Activated naive CD4-positive, alpha-beta T cell (primary cell): ENCODE results near the gene ALX3.
"Not testable (repeated sequence)": the region's sequence is repeated elsewhere in the genome, so short reads cannot be mapped to it uniquely, and the experiment has no call there.

Source experiments
- DNase-seq, 4 experiments: peaks; one replicate each; lab custom pipeline; 2025; lab: John Stamatoyannopoulos, UW

ALX3 gene

GRCh38 chr1:110089561-110090275 is 19.2 kb upstream of the ALX3 start:
- DNase-seq: no peak

DNA sequence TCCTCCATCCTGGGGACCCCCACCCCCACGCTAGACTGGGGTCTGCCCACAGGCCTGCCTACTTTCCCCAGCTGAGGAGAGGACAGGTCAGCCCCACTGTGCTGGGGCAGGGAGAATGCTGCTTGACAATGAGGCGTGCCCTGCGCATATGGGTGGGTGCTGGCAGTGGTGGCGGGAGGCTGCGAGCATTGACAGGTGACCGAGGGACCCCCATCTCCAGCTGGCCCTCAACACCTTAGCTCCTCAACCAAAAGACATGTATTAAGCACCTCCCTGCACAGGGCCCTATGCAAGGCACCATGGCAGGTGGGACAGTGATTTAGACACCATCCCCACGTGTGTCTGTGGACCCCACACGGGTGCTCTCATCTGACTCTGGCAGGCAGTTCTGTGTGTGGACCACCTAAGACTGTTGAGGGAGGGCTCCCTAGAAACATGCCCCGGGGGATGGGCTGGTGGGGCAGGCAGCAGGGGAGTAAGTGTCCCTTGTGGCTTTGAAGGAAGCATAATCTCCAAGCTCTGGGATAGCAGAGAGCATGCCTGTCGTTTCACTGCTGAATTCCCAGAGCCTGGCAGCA is 18.4 kb upstream of the ALX3 start:
- DNase-seq: no peak

DNA sequence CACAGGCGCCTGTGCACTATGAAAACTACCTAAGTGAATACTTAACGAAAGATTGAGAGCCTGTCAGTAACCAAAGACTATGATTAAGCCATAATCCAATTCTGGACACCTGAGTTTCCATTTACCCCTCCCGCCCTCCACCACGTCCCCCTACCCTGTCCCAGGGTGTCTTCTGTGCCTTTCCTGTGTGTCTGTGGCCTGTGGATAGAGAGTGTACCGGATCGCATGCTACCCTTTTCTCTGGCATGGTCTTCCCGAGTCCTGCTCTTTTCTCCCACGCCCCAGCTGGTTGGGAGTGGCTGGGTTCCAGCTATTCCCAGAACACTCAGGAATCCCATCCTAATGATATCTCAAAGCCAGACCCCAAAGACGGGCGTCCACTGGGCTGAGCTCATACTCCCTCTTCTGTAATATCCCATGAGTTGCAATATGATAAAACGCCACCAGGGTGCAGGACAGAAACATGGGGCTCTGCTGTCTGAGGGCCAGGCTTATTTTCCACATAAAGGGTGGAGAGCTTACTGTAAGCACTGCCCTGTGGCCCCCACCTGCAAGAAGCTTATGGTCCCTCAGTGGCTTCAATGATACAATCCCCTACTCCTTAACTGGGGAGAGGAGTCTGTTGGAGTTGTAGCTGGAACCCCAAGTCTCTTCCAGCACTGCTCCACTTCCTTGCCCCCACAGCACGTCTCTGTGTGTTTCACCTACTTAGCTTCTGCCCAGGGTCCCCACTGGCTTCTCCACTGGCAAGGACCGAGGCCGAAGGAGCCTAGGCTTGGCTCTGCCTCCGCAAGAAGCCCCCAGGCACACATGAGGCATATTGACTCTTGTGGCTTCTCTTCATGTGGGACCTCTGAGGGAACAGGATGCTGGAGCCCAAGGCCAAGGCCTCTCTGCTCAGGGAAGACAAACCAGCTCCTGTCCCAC is 17.6 kb upstream of the ALX3 start:
- DNase-seq: no peak

- DNase-seq: no peak
These were observed 16.5 kb upstream of the ALX3 start for GRCh38 chr1:110086961-110087360.

DNA sequence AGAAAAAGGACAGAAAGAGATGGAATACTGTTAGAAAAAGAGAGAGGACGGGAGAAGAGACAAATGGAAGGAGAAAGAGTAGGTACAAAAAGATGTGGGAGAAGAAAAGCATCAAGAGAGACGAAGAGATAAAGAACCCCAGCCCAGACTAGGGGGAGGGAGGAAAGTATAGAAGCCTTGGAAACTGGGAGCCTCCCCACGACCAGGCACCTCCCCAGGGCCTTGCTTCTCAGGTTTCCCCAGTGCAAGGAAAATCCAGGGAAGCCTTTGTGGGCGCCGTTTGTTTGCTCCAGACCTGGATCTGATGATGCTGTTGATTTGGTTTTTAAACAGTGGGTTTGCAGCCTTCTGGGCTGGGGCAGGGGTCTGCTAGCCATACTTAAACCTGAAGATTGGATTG is 15.2 kb upstream of the ALX3 start:
- DNase-seq: no peak

DNA sequence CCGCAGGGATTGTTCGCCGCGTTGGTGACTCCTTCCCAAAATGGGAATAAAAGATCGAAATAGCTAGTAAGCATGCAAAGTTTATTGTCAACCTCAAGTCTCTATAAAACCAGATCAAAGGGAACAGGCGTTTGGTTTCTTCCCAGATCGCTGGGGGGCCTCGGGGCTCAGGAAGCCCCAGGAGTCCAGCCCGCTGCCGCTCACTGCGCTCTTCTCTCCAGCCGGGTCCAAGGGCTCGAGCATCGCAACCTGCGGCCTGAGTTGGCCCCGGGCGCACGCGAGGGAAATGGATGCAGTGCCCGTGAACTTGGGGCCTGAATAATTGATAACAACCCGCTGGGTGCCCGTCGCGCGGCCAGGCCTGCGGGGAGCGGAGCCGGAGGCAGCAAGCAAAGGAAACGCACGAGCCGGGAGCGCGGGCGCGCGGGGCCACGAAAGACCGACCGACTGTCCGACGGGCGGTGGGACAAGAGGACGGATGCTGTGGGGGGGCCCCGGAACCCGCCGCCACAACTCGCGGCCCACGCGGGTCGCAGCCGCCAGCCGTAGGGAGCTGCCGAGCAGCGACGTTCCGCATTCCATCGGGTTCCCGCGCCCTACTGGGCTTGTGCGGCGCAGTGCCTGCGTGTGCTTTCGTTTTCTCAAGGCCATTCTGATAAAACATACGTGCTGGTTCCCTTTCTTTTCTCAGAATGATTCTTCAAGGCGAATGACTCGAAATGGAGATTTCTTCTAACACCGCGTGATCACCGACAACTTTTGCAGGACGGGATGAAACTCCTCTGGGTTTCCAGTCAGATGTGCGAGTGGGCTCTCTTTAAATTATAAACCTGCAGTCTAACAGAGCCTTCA is 14.0 kb upstream of the ALX3 start:
- no peak for DNase-seq

DNA sequence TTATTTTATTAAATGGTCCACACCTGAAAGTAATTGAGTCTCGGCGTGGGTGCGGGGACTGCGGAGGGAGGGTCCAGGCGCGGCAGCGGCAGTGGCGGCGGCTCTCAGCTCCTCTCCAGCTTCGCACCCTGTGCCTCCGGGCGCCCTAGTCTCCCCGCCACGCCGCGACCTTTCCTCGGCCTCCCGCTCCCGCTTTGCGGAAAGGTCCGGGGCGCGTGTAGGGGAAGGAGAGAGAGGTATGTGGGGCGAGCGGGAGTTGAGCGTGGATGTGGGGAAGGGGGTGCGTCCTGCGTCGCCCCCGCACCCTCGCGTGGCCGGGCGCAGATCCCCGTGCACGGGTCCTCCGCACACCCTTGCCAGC is 13.4 kb upstream of the ALX3 start:
- DNase-seq: no peak

DNA sequence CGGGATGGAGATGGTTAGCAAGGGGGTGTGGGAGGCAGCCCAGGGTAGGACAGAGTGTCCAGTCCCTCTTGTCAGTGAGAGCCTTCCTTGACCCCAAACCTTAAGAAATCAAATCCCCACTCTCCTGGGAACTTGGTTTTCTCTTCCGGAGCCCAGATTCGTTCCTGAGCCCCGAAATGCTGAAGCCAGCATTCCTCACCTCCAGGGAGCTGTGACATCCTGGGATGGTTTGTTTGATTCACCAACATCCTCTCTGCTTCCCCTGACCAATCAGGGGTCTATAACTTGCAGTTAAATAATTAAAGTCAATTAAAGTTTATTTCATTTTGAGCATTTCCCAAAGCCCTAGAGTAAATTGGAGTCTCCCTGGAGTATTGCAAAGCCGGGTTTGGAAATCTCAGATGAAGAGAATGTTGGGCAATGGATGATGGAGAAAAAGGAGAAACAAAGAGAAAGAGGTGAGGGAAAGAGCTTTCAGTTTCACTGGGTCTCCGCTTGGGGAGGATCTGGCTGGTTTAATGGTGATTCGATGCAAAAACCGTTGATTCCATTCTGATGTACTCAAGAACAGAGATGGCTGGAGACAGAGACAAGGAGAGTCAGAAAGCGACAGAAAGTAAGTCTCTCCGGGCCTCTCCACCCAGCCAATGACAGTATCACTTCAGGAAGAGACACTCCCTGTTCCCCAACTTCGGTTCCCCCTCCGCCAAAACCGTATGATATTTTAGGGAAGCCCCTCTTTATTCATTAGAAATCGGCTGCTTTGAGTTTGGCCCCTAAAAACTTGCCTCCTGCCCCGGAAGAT is 12.8 kb upstream of the ALX3 start:
- DNase-seq: no peak

DNA sequence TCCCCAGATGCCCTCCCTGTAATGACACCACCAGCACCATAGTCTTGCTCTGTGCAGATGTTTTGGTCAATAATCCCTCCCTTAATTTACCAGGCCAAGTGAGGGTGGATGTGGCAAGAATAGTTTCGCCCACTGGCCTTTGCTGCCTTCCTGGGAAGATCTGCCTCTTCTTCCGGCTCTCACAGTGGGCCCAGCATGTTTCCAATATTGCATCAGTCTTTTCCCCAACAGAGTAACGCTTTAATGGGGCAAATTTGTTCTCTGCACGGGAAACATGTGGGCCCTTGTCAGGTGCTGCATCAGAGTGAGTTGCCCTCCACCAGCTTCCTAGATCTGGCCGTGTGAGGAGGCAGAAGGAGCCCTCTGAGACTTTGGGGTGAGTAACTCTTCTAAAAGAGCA is 12.0 kb upstream of the ALX3 start:
- DNase-seq: no peak

DNA sequence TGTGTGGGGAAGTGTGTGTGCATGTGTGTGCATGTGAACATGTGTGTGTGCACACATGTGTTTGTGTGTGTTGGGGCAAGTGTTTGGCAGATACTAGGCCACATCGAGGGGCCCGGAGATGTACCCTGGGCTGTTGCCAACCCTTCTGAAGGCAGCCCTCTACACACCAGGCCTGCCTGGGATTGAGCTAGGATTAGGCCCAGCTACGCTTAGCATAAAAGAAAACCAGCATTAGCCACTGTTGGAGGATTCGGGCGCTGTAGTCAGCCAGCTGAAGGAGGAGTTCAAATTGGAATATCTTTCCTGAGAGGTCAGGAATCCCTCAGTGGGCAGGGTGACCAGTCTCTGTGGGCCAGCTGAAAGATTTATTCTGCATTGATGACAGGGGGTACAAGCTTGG is 10.6 kb upstream of the ALX3 start:
- DNase-seq: no peak

DNA sequence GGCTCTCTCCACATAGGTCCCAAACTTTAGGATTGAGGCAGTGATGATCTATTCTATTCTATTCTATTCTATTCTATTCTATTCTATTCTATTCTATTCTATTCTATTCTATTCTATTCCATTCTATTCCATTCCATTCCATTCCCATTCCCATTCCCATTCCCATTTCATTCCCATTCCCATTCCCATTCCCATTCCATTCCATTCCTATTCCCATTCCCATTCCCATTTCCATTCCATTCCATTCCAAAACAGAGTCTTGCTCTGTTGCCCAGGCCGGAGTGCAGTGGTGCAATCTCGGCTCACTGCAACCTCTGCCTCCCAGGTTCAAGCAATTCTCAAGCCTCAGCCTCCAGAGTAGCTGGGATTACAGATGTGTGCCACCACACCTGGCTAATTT is 9.5 kb upstream of the ALX3 start:
- not testable (repeated sequence) for DNase-seq

GRCh38 chr1:110076789-110077500 is 6.5 kb upstream of the ALX3 start:
- DNase-seq: no peak

DNA sequence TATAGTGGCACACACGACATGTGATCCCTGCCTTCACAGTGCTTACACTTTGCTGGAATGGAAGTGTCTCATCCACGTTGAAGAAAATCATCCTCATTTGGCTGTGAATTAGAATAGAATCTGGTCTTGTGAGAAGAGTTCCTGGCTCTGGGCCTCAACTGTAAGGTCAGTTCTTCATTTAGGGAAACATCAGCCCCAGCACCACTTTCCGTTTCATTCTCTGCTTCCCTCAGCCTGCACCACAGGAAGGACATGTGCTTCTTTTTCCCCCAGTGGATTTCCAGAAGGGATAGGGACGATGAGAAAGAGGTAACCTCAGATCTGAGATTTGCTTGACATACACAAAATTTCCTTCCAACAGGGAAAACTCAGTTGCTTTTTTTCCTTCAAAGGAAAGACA is 3.7 kb upstream of the ALX3 start:
- DNase-seq: no peak

- no peak for DNase-seq
These were observed 196 bp downstream of the ALX3 start for GRCh38 chr1:110070282-110070669.

DNA sequence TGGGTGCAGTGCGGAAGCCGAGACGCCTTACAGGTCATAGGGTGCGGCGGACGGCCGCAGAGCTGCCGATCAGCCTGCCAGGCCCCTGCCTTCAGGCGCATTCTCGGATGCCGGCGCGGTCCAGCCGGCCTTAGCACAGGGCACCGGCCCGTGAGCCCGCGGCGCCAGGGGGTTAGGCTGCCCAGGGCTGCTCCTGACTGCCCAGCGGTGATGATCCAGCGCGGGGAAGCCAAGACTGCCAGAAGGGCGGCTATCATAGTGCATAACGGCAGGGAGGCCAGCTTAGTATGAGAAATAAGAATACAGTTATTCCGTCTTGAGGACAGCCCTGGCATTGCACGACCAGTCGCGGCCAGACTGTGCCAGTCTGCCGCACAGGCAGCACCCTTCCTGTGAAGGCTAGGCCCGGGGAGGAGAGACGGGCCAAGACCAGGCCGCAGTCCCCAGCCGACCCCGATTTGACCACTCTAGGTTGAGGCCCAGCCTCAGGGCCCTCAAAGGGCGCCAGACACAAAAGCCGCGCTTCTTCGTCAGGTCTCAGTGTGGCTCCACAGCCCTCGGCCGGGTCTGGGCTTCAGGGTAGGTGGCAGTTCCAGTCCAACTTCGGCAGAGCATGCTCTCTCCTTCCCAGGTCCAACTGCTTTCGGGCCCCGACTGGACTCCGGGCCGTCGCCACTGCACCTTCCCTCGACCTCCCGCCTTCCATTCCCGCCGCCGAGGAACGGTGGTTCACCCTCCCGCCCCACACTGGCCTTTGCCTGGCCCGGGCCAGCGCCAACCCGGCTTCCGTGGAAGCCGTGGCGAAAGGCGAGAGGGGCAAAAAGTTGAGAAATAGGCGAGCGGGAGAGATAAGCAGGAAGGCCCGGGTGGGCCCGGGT is 829 bp downstream of the ALX3 start:
- no peak for DNase-seq

- DNase-seq: peak in 1 of 4 experiments; percentile 26
These were observed 1.6 kb downstream of the ALX3 start for GRCh38 chr1:110068646-110069403.

- no peak for DNase-seq
These were observed 2.4 kb downstream of the ALX3 start for GRCh38 chr1:110067893-110068645.

DNA sequence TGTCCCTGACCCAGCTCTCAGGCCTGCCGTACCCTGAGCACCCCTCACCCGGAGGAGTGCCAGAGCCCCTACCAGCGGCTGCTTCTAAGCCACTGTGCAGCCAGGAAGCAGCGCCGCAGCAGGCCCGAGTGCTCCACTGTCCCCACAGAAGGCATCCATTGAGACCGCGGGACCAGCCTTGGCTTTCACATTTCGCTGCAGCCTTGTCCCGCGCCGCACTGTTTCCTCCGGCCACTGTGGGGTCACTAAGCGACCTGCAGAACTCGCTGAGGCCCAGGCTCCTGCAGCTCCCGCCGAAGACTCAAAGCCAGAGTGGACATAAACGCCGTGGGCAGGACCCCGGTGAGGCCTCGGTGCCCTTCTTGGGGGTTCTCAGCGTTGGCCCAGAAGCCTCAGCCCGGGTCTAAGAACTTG is 3.0 kb downstream of the ALX3 start:
- DNase-seq: no peak
